SU-DHL-6 (cell line): ENCODE data around the gene TIGD1.
"Not testable (repeated sequence)": the region's sequence is repeated elsewhere in the genome, so short reads cannot be mapped to it uniquely, and the experiment has no call there.

ENCODE experiments used
- H2AFZ ChIP-seq: fragments of 200-600 bp; sonication (generic); 2 replicates; pipeline ENCODE4 v1.6.1; 2014; ENCODE audit warnings: low read depth, mild to moderate bottlenecking, moderate library complexity, mixed read lengths, antibody characterized with exemption, low read length; ENCODE audit not compliant: severe bottlenecking
- H3F3A ChIP-seq: fragments of 200-600 bp; shearing (Covaris generic); 2 replicates; pipeline ENCODE4 v1.6.0; 2016; ENCODE audit warnings: antibody characterized with exemption, mild to moderate bottlenecking; ENCODE audit not compliant: insufficient read depth
- H3K27ac ChIP-seq: fragments of 200-600 bp; sonication (generic); 2 replicates; pipeline ENCODE4 v1.5.1; 2016; ENCODE audit warnings: low read depth, mild to moderate bottlenecking, low read length, moderate library complexity, mixed read lengths
- H3K27me3 ChIP-seq: fragments of 200-600 bp; sonication (generic), shearing (Covaris generic); 2 replicates; pipeline ENCODE4 v1.6.0; 2014; ENCODE audit warnings: mild to moderate bottlenecking, low read length
- H3K36me3 ChIP-seq: fragments of 200-600 bp; sonication (generic); 2 replicates; pipeline ENCODE4 v1.6.1; 2014; ENCODE audit warnings: mild to moderate bottlenecking, low read length, mixed read lengths
- H3K4me2 ChIP-seq: fragments of 300-600, 200-600 bp; shearing (Covaris generic), sonication (generic); 2 replicates; pipeline ENCODE4 v1.6.0; 2014; ENCODE audit warnings: low read length, low read depth, mild to moderate bottlenecking; ENCODE audit not compliant: poor library complexity, severe bottlenecking
- H3K4me3 ChIP-seq: fragments of 200-600 bp; sonication (generic); 2 replicates; pipeline ENCODE4 v1.5.1; 2014; ENCODE audit warnings: antibody characterized with exemption, low read length, mild to moderate bottlenecking, mixed read lengths; ENCODE audit not compliant: insufficient read depth, poor library complexity, severe bottlenecking
- H3K79me2 ChIP-seq: fragments of 200-600 bp; sonication (generic); 2 replicates; pipeline ENCODE4 v1.6.1; 2014; ENCODE audit warnings: mild to moderate bottlenecking, low read length, moderate library complexity; ENCODE audit not compliant: insufficient read depth
- H3K9ac ChIP-seq: fragments of 200-600 bp; sonication (generic); 2 replicates; pipeline ENCODE4 v1.7.0; 2014; ENCODE audit warnings: mild to moderate bottlenecking, low read length
- H3K9me2 ChIP-seq: fragments of 200-600 bp; sonication (generic); replicated peaks from 2 replicates; pipeline ENCODE4 v1.6.1; 2014; ENCODE audit warnings: low read length; ENCODE audit not compliant: insufficient read depth
- H3K9me3 ChIP-seq: fragments of 200-600 bp; sonication (generic); 2 replicates; pipeline ENCODE4 v1.6.1; 2014; ENCODE audit warnings: low read length, mixed read lengths; ENCODE audit not compliant: insufficient read depth
- H4K20me1 ChIP-seq: fragments of 200-600 bp; sonication (generic); 2 replicates; pipeline ENCODE4 v1.6.1; 2014; ENCODE audit warnings: low read depth, mild to moderate bottlenecking, antibody characterized with exemption, low read length, moderate library complexity, mixed read lengths
- EZH2phosphoT487 ChIP-seq: fragments of 200-600 bp; sonication (generic), shearing (Covaris generic); conservative IDR thresholded peaks from 2 replicates; pipeline ENCODE4 v1.6.1; 2018; ENCODE audit warnings: mild to moderate bottlenecking, antibody characterized with exemption, low read length, moderate library complexity, mixed read lengths
- TF ChIP-seq, protein P1 (sequence below): fragments of 200-600 bp; sonication (generic); IDR thresholded peaks from one replicate; pipeline ENCODE4 v1.5.1; 2017; ENCODE audit warnings: antibody characterized with exemption, mild to moderate bottlenecking, low read length, moderate library complexity; ENCODE audit not compliant: insufficient read depth, poor library complexity, severe bottlenecking

TIGD1 gene

DNA sequence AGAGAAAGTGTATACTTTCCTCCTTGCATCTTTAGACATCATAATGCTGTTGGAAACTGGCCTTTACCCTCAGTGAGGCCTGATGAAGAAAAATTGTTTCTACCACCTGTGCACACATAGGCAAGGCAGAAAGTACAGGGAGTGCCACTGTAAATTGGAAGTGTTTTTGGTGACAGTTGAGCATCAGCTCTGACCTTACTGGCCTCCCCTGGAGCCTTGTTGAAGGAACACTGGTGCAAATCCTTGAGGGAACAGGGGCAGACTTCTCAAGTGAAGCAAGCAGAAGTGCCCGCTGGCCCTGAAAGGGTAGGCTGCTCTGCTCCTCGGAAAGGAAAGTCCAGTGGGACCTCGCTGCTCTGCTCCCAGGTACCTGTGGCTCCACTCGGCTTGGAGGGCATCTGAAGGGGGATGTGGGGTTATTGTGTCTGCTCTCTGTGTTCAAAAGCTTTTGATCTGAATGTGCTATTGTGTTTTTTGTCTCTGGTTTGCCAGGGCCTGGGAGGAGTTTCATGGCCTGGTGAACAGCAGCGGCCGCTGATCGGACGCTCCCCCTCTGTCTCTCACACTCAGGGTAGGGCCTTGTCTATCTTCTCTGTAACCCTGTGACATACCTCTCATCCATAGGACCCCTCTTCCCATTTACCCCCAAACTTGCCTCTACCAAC lies 23.5 kb upstream of the TIGD1 start:
- Histone ChIP-seq H3K27me3 (no peaks in the 10 kb centered on the region), H3K27ac (no peak overlapping the region), H3K79me2 (no peaks in the 10 kb centered on the region), H3K4me3 (no peak overlapping the region), H3K4me2 (no peak overlapping the region), H3F3A (no peaks in the 10 kb centered on the region), H3K9me3 (no peaks in the 10 kb centered on the region), H3K9ac (no peak overlapping the region), H3K36me3 (peaks cover under 1% of the 10 kb centered on the region), H2AFZ (no peak overlapping the region), H4K20me1 (no peaks in the 10 kb centered on the region), H3K9me2 (no peaks in the 10 kb centered on the region)
- TF ChIP-seq, protein P1, sequence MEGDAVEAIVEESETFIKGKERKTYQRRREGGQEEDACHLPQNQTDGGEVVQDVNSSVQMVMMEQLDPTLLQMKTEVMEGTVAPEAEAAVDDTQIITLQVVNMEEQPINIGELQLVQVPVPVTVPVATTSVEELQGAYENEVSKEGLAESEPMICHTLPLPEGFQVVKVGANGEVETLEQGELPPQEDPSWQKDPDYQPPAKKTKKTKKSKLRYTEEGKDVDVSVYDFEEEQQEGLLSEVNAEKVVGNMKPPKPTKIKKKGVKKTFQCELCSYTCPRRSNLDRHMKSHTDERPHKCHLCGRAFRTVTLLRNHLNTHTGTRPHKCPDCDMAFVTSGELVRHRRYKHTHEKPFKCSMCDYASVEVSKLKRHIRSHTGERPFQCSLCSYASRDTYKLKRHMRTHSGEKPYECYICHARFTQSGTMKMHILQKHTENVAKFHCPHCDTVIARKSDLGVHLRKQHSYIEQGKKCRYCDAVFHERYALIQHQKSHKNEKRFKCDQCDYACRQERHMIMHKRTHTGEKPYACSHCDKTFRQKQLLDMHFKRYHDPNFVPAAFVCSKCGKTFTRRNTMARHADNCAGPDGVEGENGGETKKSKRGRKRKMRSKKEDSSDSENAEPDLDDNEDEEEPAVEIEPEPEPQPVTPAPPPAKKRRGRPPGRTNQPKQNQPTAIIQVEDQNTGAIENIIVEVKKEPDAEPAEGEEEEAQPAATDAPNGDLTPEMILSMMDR = no peak
- TF ChIP-seq EZH2phosphoT487 = no peak

- no peak overlapping the region for H3K4me2 ChIP-seq
- H3K27me3 ChIP-seq = no peaks in the 10 kb centered on the region
- no peaks in the 10 kb centered on the region for H3K79me2 ChIP-seq
- H3F3A ChIP-seq = no peaks in the 10 kb centered on the region
- H2AFZ ChIP-seq = no peak overlapping the region
- H3K4me3 ChIP-seq = no peak overlapping the region
- H3K27ac ChIP-seq = no peak overlapping the region
- no peak overlapping the region for H3K9ac ChIP-seq
- TF ChIP-seq, protein P1 = no peak
- no peak for TF ChIP-seq EZH2phosphoT487
- no peaks in the 10 kb centered on the region for H3K9me2 ChIP-seq
- H3K36me3 ChIP-seq = peaks cover 3% of the 10 kb centered on the region
- no peaks in the 10 kb centered on the region for H3K9me3 ChIP-seq
- no peaks in the 10 kb centered on the region for H4K20me1 ChIP-seq
Measured at GRCh38 chr2:232573042-232573441, 22.7 kb upstream of the TIGD1 start.

- no peak for TF ChIP-seq EZH2phosphoT487
- TF ChIP-seq, protein P1 = no peak
- H3K27ac ChIP-seq = no peak overlapping the region
- H3K27me3 ChIP-seq = no peaks in the 10 kb centered on the region
- H3K4me2 ChIP-seq = no peak overlapping the region
- H3K9me3 ChIP-seq = no peaks in the 10 kb centered on the region
- no peaks in the 10 kb centered on the region for H3K9me2 ChIP-seq
- H3F3A ChIP-seq = no peaks in the 10 kb centered on the region
- no peaks in the 10 kb centered on the region for H3K79me2 ChIP-seq
- H4K20me1 ChIP-seq = no peaks in the 10 kb centered on the region
- H2AFZ ChIP-seq = no peak overlapping the region
- H3K4me3 ChIP-seq = no peak overlapping the region
- peaks cover 9% of the 10 kb centered on the region for H3K36me3 ChIP-seq
- no peak overlapping the region for H3K9ac ChIP-seq
Measured at GRCh38 chr2:232571026-232571474, 20.7 kb upstream of the TIGD1 start.

DNA sequence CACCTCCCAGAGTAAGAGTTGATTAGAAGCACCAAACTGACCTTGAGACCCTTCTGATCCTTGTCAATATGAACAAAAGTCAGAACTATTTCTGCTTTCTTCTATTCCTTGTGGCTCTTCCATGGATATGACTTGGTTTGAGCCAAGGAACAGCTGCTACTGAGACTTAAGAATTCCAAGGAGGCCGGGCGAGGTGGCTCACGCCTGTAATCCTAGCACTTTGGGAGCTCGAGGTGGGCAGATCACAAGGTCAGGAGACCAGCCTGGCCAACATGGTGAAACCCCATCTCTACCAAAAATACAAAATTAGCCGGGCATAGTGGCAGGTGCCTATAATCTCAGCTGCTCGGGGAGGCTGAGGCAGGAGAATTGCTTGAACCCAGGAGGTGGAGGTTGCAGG lies 20.1 kb upstream of the TIGD1 start:
- H3K9me3 ChIP-seq, H3K27me3 ChIP-seq, H3K79me2 ChIP-seq, H4K20me1 ChIP-seq, H3K36me3 ChIP-seq, H2AFZ ChIP-seq, H3K27ac ChIP-seq, H3K4me3 ChIP-seq, H3K9ac ChIP-seq, H3K9me2 ChIP-seq, H3K4me2 ChIP-seq, H3F3A ChIP-seq: not testable (repeated sequence)
